ENCODE results near the gene JADE2.

The JADE2 gene

GRCh38 chr5:134564396-134564795 is 38.9 kb downstream of the JADE2 start:
- Histone ChIP-seq H3K27ac (ENCODE audit: low read depth, low read length) (no peak overlapping the region), H3K4me2 (ENCODE audit: low read length) (no peak overlapping the region), H3K36me3 (ENCODE audit: control insufficient read depth, low read length) (peaks cover 86% of the 10 kb centered on the region), H3K79me2 (ENCODE audit: control insufficient read depth, low read length) (no peaks in the 10 kb centered on the region), H3F3A (ENCODE audit: control insufficient read depth, insufficient read depth) (no peaks in the 10 kb centered on the region), H3K4me1 (ENCODE audit: control insufficient read depth, low read length) (no peaks in the 10 kb centered on the region), H3K9me2 (replicated peaks; ENCODE audit: control insufficient read depth, low read length) (no peaks in the 10 kb centered on the region), H4K20me1 (ENCODE audit: control insufficient read depth, insufficient read depth, low read depth, low read length) (0 out of 2 replicates have a peak, but pooled peaks cover 4% of the 10 kb centered on the region), H3K9me3 (ENCODE audit: control insufficient read depth, insufficient read depth, low read length) (no peaks in the 10 kb centered on the region), H3K4me3 (ENCODE audit: low read length) (no peak overlapping the region), H3K27me3 (ENCODE audit: control insufficient read depth, low read length) (no peaks in the 10 kb centered on the region)
- TF ChIP-seq CTCF (IDR thresholded peaks at IDR 0.05; ENCODE audit: low read depth, low read length, poor library complexity, severe bottlenecking) (no peak), EZH2phosphoT487 (IDR thresholded peaks at IDR 0.05; ENCODE audit: borderline replicate concordance, low read length) (no peak)

GRCh38 chr5:134565791-134566740 is 40.6 kb downstream of the JADE2 start:
- Histone ChIP-seq H3K27ac (ENCODE audit: low read depth, low read length) (no peak overlapping the region), H3K4me3 (ENCODE audit: low read length) (no peak overlapping the region), H3K4me1 (ENCODE audit: control insufficient read depth, low read length) (no peaks in the 10 kb centered on the region), H4K20me1 (ENCODE audit: control insufficient read depth, insufficient read depth, low read depth, low read length) (0 out of 2 replicates have a peak, but pooled peaks cover 4% of the 10 kb centered on the region), H3K27me3 (ENCODE audit: control insufficient read depth, low read length) (no peaks in the 10 kb centered on the region), H3K9me3 (ENCODE audit: control insufficient read depth, insufficient read depth, low read length) (no peaks in the 10 kb centered on the region), H3K36me3 (ENCODE audit: control insufficient read depth, low read length) (peaks cover 72% of the 10 kb centered on the region), H3F3A (ENCODE audit: control insufficient read depth, insufficient read depth) (no peaks in the 10 kb centered on the region), H3K79me2 (ENCODE audit: control insufficient read depth, low read length) (no peaks in the 10 kb centered on the region), H3K9me2 (replicated peaks; ENCODE audit: control insufficient read depth, low read length) (no peaks in the 10 kb centered on the region), H3K4me2 (ENCODE audit: low read length) (no peak overlapping the region)
- TF ChIP-seq EZH2phosphoT487 (IDR thresholded peaks at IDR 0.05; ENCODE audit: borderline replicate concordance, low read length), result no peak
- no peak for TF ChIP-seq CTCF (IDR thresholded peaks at IDR 0.05; ENCODE audit: low read depth, low read length, poor library complexity, severe bottlenecking)

GRCh38 chr5:134566741-134567221 is 41.3 kb downstream of the JADE2 start:
- Histone ChIP-seq H3K27ac (ENCODE audit: low read depth, low read length) (no peak overlapping the region), H3K4me3 (ENCODE audit: low read length) (no peak overlapping the region), H3K4me2 (ENCODE audit: low read length) (no peak overlapping the region), H3K9me2 (replicated peaks; ENCODE audit: control insufficient read depth, low read length) (no peaks in the 10 kb centered on the region), H3K9me3 (ENCODE audit: control insufficient read depth, insufficient read depth, low read length) (no peaks in the 10 kb centered on the region), H4K20me1 (ENCODE audit: control insufficient read depth, insufficient read depth, low read depth, low read length) (0 out of 2 replicates have a peak, but pooled peaks cover 4% of the 10 kb centered on the region), H3K27me3 (ENCODE audit: control insufficient read depth, low read length) (no peaks in the 10 kb centered on the region), H3K79me2 (ENCODE audit: control insufficient read depth, low read length) (no peaks in the 10 kb centered on the region), H3K4me1 (ENCODE audit: control insufficient read depth, low read length) (no peaks in the 10 kb centered on the region), H3K36me3 (ENCODE audit: control insufficient read depth, low read length) (peaks cover 66% of the 10 kb centered on the region), H3F3A (ENCODE audit: control insufficient read depth, insufficient read depth) (no peaks in the 10 kb centered on the region)
- no peak for TF ChIP-seq CTCF (IDR thresholded peaks at IDR 0.05; ENCODE audit: low read depth, low read length, poor library complexity, severe bottlenecking)
- no peak for TF ChIP-seq EZH2phosphoT487 (IDR thresholded peaks at IDR 0.05; ENCODE audit: borderline replicate concordance, low read length)

Data from DOHH2 (cell line).